IPS-NIHi7 (cell line): ENCODE measurements around the gene EVX2.

Source experiments
- DNase-seq: peaks from one replicate; pipeline ENCODE4 v3.0.0; 2012; ENCODE audit warnings: mixed read lengths; ENCODE audit errors: extremely low spot score

The EVX2 gene

DNA sequence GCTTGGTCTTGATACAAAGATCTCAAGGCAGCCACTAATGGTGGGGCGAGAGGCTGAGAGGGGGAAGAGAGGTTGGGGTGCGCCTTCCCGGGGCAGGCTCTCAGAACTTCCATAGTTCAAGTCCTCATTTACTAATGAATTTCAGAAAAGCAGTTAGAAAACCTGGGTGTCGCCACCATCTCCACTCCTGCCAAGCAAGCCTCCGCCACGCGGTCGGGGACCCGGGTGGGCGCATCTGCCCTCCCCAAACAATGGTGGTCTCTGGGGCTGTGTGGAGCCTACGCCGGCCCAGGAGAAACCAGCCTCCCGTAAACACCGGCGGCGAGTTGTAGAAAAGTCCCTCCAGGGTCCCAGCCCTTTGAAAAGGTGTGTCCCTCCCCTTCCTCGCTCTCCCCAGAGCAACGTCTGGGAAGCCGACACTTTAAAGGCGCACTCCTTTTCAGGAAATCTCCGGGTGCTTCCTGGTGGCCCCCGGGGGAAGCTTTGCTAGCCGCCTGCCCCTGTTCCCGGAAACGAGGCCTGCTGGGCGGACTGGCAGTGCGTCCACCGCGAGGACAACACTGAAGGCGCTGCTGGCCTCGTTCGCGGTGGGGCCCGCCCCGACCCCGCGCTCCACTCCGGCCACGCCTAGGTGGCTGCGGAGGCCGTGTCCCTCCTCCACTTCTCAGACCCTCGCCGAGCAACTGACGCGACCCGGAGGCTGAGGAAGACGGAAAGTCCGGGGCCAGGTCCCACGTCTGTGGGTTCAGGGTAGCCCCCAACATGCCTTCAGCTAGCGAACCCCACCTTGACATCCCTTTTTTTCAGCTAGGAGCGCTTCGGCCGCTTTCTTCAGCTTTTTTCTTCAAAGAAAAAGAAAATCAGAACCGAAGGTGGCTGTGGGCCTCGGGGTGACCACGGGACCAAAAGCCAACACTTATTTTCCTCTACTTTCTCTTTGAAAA lies 16.8 kb downstream of the EVX2 start:
- DNase-seq = no peak

DNA sequence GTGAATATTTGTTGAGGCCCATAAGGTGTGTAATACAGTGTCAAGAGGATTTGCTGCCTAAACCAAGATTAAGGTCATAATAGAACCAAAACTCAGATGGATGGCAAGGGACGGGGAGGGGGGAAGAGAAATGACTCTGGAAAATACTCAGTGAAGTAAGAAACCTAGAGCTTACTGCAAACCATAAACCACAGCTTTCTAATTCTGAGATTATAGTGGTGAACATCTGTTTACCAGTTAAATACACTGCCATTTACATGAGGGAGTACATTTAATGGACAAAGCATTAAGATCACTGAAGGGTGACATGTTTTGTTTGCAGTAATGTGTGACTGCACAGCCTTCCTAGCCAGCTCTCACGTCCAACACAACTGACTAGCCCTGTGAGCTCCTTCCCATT lies 19.8 kb downstream of the EVX2 start:
- no peak for DNase-seq

DNA sequence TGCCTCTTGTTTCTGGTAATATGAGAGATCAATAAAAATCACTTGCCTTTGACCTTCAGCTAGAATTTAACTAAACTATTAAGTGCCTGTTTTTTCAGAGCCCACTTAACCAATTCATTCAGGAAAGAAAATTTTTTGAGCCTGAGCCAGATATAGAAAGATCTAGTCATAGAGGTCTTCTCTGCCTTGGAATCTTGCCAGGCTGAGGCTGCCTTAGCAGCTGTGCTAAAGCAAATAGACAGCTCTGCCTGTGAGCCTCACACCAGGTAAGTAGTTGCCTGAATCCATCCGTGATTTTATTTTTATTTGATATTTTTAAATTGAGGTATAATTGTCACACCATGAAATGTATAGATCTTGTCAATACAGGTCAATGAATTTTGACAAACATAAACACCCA lies 27.4 kb downstream of the EVX2 start:
- no peak for DNase-seq

DNA sequence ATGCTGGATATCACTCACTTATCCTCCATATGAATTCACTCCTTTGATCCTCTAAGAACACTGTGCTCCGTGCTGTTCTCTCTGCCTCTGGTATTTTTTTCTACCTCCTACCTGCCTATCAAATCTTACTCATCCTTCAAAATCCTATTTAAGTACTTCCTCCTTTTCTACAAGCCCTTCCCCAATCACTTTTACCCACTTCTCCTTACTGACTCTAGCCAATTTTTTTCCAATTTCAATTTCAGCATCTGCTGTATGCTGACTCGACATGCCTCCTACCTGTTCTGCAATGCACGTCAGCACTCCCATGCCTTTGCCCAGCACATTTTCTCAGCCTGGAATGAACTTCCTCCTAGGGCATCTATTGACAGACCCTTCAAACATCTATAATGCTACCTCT lies 44.4 kb downstream of the EVX2 start:
- no peak for DNase-seq

DNA sequence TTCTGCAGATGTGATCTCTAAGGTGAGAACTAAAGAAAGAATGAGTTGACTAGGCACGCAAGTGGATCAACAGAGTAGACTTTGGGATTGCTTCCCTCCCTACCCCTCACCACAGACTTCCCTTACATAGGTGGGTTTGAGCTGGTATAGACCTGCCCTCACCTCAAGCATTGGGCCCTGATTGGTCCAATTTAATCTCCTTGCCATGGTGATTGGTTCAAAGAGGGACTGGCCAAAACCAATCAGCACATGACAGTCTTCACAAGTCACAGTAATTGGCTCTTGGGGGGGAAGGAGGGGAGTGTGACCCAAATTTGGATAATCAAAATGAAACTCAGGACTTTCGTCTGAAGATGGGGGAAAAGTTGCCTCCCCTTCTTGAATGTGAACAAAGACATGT lies 45.1 kb downstream of the EVX2 start:
- no peak for DNase-seq

DNA sequence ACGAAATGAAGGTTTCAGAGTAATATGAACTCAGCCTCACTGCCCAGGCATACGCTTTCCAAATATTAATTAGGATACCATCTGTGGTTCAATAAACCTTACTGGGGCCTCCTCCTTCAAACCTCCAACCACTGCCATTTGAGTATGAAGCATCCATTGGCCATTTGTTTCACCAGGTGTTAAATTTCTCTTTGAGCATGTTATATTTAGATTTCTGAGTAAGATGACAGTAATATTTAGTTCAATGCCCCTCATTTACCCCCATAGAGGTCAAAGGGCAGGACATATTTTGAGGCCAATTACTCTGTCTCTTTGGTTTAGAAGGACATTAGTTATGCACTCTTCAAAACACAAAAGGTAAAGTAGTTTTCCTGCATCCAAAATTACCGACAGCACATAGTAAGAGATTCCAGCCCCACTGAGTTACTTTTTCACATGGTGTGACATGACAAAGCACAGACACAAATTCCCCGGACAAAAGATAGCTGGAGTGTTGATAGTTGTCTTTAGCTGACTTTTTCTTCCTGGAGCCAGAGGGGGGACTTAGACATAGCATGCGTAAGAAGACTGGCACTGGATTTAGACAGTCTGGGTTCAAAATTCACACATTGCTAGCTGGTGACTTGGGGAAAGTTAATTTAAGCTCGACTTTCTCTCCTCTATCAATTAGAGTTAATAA lies 48.6 kb downstream of the EVX2 start:
- DNase-seq = no peak

DNA sequence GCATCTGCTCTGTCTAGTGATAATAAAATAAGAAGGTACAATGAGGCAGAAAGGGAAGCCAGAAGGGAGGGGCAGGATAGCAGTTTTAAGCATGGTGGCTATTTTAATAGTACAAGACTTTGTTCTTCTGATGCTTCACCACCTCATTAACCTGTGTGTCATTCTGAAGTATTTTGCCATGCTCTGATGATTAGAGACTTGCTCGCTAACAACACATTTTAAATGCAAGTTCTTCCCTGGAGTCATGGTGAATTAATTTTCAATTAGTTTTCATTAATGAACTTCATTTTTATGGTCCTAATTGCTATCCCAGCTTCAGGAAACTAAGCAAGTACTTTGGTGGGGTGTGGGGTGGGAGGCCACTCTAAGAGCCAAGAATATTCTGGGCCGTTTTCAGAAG lies 56.0 kb downstream of the EVX2 start:
- DNase-seq = no peak
